CD4-positive, alpha-beta T cell treated with Interleukin-6 for 4 hours (primary cell): Measurements from ENCODE around the gene CCDC7.
A peak's percentile ranks its signal among the peaks of the same experiment; 100 is the strongest.
"Not testable (repeated sequence)": the region's sequence is repeated elsewhere in the genome, so short reads cannot be mapped to it uniquely, and the experiment has no call there.

Source experiments
- DNase-seq: peaks from one replicate; pipeline ENCODE4 v3.0.0-alpha.2; 2020; ENCODE audit warnings: mixed read lengths

CCDC7 gene

DNA sequence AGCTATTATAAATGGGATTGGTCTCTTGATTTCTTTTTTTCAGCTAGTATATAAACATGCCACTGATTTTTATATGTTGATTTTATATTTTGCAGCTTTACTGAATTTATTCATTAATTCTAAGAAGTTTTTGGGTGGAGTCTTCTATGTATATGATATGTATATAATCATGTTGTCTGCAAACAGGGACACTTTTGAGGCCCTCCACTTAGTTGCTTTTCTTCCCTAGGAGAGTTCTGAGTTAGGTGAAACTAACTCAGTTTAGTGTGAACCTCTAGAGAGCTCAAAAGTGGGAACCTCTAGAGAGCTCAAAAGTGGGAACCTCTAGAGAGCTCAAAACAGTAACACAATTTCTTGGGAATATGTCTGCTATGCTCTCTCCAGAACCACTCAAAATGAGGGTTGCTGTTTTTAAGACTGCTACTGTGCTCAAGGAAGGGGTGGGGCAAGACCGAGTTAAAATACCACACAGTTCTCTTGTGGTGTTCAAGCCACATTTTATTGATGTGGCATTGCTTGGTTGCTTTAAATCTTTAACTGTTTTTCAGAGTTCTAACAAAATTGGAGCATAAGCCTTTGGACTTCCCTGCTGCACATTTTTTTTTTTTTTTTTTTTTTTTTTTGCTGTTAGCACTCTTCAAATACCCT is 13.2 kb downstream of the CCDC7 start:
- peak; percentile 72 for DNase-seq

- no peak for DNase-seq
Measured at GRCh38 chr10:32461203-32461602, 15.3 kb downstream of the CCDC7 start.

DNA sequence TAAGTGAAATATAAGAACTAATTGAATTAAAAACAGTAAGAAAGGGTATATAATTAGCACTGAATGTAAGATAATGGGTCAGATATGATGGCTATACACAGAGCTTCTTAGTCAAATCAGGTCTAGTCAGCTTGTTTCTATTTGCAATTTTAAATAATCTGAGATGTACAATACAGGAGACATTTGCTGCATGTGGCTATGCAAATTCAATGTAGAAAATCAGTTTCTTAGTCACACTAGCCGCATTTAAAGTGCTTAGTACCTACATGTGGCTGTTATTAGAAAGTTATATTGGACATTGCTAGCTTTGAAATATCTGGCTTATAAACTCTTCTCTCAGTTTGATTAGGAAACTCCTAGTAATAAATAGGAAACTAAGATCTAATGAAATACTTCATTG is 25.3 kb downstream of the CCDC7 start:
- no peak for DNase-seq

DNA sequence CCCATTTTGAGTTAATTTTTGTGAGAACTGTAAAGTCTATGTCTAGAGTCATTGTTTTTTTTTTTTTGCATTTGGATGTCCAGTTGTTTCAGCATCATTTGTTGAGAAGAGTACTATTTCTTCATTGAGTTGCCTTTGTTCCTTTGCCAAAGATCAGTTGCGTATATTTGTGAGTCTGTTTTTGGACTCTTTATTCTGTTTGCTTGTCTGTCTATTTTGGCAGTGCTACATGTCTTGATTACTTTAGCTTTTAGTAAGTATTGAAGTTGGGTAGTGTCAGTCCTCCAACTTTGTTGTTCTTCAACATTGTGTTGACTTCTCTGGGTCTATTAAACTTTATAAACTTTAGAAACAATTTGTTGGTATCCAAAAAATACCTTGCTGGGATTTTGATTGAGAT is 31.6 kb downstream of the CCDC7 start:
- DNase-seq = no peak

GRCh38 chr10:32481606-32482005 is 35.7 kb downstream of the CCDC7 start:
- DNase-seq = no peak

DNA sequence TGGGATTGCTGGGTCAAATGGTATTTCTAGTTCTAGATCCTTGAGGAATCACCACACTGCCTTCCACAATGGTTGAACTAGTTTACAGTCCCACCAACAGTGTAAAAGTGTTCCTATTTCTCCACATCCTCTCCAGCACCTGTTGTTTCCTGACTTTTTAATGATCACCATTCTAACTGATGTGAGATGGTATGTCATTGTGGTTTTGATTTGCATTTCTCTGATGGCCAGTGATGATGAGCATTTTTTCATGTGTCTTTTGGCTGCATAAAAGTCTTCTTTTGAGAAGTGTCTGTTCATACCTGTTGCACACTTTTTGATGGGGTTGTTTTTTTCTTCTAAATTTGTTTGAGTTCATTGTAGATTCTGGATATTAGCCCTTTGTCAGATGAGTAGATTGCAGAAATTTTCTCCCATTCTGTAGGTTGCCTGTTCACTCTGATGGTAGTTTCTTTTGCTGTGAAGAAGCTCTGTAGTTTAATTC is 37.1 kb downstream of the CCDC7 start:
- DNase-seq = not testable (repeated sequence)

DNA sequence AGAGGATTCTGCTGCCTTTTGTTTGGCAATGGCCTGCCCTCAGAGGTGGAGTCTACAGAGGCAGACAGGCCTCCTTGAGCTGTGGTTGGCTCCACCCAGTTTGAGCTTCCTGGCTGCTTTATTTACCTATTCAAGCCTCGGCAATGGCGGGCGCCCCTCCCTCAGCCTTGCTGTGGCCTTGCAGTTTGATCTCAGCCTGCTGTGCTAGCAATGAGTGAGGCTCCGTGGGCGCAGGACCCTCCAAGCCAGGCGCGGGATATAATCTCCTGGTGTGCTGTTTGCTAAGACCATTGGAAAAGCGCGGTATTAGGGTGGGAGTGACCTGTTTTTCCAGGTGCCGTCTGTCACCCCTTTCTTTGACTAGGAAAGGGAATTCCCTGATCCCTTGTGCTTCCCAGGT is 42.1 kb downstream of the CCDC7 start:
- DNase-seq = not testable (repeated sequence)

- no peak for DNase-seq
Measured at GRCh38 chr10:32489158-32489557, 43.2 kb downstream of the CCDC7 start.

DNA sequence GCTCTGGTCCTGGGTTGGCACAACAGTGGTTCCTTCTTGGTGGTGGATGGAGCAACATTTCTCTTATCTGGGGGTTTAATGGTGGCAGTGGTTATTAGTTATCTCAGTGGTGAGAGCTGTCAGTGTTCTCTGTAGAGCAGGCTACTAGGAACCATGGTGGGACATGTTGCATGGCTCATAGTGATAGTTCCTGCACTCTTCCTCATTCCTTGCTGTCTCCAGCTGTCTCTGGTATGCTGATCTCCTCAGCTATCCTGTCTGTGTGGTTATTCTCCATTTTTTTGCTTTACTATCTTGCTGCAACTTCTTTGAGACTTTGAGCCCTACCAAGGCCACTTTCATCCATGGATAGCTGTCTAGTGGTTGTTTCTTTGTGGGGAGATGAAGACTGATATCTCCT is 44.0 kb downstream of the CCDC7 start:
- DNase-seq = no peak

DNA sequence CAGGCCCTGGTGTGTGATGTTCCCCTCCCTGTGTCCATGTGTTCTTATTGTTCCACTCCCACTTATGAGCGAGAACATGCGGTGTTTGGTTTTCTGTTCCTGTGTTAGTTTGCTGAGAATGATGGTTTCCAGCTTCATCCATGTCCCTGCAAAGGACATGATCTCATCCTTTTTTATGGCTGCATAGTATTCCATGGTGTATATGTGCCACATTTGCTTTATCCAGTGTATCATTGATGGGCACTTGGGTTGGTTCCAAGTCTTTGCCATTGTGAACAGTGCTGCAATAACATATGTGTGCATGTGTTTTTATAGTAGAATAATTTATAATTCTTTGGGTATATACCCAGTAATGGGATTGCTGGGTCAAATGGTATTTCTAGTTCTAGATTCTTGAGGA is 48.6 kb downstream of the CCDC7 start:
- not testable (repeated sequence) for DNase-seq

- DNase-seq = not testable (repeated sequence)
Measured at GRCh38 chr10:32500136-32500535, 54.2 kb downstream of the CCDC7 start.

- DNase-seq = no peak
Measured at GRCh38 chr10:32501906-32502305, 56.0 kb downstream of the CCDC7 start.

GRCh38 chr10:32505762-32506420 is 60.0 kb downstream of the CCDC7 start:
- DNase-seq = not testable (repeated sequence)

- DNase-seq = no peak
Measured at GRCh38 chr10:32511599-32511998, 65.7 kb downstream of the CCDC7 start.

- no peak for DNase-seq
Measured at GRCh38 chr10:32516567-32517495, 70.9 kb downstream of the CCDC7 start.

- DNase-seq = no peak
Measured at GRCh38 chr10:32530231-32530630, 84.3 kb downstream of the CCDC7 start.

GRCh38 chr10:32538256-32538655 is 92.3 kb downstream of the CCDC7 start:
- no peak for DNase-seq

DNA sequence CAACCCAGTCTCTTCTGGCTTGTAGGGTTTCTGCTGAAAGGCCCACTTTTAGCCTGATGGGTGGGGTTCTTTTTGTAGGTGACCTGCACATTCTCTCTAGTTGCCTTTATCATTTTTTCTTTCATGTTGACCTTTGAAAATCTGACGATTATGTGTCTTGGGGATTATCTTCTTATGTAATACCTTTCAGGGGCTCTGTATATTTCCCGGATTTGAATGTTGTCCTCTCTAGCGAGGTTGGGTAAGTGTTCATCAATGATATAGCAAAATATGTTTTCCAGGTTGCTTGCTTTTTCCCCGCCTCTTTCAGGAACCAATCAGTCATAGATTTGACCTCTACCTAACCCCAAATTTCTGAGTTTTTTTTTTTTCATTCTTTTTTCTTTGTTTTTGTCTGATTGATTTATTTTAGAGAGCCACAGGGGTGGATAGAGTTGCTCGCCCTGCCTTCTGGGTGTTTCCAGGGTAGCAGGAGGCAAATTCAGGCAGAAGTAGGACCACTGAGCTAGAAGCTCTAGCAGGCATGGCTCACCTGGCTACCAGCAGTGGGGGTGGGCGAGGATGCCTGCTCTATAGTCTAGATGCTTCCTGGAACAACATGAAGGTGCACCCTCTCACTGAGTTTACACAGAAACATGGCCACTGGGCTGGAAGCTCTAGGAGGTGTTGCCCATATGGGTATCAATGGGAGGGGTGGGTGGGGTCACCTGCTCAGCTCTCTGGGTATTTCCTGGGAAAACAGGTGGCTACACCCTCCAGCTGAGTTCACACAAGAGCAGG is 94.9 kb downstream of the CCDC7 start:
- no peak for DNase-seq

DNA sequence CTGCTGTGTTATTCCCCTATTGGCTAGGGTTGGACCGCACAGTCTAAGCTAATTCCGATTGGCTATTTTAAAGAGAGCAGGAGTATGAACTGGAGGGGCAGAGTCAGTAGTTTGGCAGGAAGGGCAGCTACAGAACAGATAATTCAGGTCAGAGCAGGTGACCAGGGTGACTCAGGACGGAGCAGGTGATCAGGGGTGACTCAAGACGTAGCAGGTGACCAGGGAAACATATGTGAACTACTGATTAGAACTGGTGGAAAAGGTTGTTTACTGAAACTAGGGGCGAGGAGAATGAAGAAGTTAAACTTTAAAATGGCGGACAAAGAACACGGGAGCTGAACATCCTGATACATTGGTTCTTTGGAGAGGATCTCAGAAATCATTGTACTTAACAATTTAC is 102.3 kb downstream of the CCDC7 start:
- DNase-seq = no peak

- DNase-seq = no peak
Measured at GRCh38 chr10:32556783-32557395, 110.9 kb downstream of the CCDC7 start.

DNA sequence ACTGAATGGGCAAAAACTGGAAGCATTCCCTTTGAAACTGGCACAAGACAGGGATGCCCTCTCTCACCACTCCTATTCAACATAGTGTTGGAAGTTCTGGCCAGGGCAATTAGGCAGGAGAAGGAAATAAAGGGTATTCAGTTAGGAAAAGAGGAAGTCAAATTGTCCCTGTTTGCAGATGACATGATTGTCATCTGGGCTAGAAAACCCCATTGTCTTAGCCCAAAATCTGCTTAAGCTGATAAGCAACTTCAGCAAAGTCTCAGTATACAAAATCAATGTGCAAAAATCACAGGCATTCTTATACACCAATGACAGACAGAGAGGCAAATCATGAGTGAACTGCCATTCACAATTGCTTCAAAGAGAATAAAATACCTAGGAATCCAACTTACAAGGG is 116.8 kb downstream of the CCDC7 start:
- not testable (repeated sequence) for DNase-seq

DNA sequence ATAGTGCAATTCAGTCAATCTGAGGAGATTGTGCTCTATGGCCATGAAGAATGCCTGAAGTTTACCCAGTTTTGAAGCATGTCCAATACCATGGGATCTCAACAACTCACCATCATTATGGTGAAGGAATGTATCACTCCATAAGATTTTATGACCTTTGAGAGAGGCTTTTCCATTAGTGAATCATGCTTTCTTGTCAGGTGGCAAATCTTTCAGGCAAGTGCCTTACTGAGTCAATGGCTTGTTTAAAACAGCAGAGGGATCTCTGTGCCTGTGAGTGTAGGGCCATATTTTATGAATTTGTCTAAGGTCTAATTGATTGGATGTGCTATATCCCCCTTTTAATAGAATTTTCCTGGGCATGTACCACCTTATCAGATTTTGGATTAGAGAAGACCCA is 131.5 kb downstream of the CCDC7 start:
- no peak for DNase-seq
